Stimulated activated CD8-positive, alpha-beta memory T cell treated with anti-CD3 and anti-CD28 coated beads, Interleukin-15, amount 100 ng/mL, for 48 hours (primary cell): ENCODE results near the gene PSMD2.
"Not testable (repeated sequence)": the region's sequence is repeated elsewhere in the genome, so short reads cannot be mapped to it uniquely, and the experiment has no call there.

Source experiments
- DNase-seq, 2 donors: peaks; one replicate each; pipeline ENCODE4 v3.0.0-alpha.2; 2020; ENCODE audit warnings: low read depth in 2 of 2

Gene PSMD2

DNA sequence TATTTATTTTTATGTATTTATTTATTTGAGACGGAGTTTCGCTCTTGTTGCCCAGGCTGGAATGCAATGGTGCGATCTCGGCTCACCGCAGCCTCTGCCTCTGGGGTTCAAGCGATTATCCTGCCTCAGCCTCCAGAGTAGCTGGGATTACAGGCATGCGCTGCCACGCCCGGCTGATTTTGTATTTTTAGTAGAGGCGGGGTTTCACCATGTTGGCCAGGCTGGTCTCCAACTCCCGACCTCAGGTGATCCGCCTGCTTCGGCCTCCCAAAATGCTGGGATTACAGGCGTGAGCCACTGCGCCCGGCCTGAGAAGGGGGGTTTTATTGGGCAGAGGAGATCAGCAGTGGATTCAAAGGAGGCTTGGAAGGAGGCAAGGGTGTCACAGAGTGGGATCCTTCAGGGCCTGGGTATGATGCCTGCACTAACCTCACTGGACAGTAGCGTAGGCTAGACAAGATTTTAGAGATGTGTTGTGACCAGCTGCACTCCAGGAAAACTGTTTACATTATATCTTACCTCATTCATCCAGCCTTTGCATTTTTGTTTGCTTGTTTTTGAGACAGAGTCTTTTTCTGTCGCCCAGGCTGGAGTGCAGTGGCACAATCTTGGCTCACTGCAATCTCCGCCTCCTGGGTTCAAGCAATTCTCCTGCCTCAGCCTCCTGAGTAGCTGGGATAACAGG is 40.6 kb downstream of the PSMD2 start:
- not testable (repeated sequence) for DNase-seq

DNA sequence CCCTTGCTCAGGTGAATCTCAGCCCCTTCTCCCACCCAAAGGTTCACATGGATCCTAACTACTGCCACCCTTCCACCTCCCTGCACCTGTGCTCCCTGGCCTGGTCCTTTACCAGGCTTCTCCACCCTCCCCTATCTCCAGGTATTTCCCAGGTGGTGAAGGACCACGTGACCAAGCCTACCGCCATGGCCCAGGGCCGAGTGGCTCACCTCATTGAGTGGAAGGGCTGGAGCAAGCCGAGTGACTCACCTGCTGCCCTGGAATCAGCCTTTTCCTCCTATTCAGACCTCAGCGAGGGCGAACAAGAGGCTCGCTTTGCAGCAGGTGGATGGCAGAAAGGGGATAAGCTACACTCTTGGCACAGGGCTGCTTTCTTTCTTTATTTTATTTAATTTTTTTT is 42.9 kb downstream of the PSMD2 start:
- DNase-seq: no peak

DNA sequence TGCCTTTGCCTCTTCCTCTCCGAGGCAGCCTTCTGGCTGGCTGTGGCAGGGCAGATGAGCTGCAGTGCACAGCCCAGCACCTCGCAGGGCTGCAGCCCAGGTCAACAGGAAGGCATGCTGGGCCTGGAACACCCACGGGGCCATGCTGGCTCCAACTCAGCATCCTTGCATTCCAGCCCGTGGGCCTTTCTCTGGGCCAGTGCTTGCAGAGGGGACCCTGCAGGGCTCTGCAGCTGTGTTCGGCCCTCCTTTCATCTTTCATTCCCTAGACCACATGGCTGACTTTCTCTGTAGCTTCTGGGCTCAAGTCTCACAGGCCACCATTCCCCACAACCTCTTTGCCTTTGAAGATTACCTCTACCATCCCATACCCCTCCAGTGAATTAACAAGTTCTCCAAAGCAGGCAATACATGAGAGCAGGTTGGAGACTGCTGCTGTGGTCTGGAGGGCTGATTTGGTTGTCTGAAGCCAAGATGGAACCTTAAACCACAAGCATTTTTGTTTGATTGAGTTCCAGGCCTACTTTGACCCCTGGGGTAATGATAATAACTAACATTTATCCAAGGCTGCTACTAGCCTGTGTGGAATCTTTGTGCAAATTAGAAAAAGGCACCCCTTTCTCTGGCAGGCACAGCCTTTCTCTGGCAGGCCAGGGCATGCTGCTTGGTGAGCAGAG is 44.3 kb downstream of the PSMD2 start:
- no peak for DNase-seq

DNA sequence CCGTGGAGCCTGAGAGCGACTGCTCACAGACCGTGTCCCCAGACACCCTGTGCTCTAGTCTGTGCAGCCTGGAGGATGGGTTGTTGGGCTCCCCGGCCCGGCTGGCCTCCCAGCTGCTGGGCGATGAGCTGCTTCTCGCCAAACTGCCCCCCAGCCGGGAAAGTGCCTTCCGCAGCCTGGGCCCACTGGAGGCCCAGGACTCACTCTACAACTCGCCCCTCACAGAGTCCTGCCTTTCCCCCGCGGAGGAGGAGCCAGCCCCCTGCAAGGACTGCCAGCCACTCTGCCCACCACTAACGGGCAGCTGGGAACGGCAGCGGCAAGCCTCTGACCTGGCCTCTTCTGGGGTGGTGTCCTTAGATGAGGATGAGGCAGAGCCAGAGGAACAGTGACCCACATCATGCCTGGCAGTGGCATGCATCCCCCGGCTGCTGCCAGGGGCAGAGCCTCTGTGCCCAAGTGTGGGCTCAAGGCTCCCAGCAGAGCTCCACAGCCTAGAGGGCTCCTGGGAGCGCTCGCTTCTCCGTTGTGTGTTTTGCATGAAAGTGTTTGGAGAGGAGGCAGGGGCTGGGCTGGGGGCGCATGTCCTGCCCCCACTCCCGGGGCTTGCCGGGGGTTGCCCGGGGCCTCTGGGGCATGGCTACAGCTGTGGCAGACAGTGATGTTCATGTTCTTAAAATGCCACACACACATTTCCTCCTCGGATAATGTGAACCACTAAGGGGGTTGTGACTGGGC is 45.7 kb downstream of the PSMD2 start:
- DNase-seq: no peak

DNA sequence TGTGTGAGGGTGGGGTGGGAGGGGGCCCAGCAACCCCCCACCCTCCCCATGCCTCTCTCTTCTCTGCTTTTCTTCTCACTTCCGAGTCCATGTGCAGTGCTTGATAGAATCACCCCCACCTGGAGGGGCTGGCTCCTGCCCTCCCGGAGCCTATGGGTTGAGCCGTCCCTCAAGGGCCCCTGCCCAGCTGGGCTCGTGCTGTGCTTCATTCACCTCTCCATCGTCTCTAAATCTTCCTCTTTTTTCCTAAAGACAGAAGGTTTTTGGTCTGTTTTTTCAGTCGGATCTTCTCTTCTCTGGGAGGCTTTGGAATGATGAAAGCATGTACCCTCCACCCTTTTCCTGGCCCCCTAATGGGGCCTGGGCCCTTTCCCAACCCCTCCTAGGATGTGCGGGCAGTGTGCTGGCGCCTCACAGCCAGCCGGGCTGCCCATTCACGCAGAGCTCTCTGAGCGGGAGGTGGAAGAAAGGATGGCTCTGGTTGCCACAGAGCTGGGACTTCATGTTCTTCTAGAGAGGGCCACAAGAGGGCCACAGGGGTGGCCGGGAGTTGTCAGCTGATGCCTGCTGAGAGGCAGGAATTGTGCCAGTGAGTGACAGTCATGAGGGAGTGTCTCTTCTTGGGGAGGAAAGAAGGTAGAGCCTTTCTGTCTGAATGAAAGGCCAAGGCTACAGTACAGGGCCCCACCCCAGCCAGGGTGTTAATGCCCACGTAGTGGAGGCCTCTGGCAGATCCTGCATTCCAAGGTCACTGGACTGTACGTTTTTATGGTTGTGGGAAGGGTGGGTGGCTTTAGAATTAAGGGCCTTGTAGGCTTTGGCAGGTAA is 46.5 kb downstream of the PSMD2 start:
- no peak for DNase-seq

DNA sequence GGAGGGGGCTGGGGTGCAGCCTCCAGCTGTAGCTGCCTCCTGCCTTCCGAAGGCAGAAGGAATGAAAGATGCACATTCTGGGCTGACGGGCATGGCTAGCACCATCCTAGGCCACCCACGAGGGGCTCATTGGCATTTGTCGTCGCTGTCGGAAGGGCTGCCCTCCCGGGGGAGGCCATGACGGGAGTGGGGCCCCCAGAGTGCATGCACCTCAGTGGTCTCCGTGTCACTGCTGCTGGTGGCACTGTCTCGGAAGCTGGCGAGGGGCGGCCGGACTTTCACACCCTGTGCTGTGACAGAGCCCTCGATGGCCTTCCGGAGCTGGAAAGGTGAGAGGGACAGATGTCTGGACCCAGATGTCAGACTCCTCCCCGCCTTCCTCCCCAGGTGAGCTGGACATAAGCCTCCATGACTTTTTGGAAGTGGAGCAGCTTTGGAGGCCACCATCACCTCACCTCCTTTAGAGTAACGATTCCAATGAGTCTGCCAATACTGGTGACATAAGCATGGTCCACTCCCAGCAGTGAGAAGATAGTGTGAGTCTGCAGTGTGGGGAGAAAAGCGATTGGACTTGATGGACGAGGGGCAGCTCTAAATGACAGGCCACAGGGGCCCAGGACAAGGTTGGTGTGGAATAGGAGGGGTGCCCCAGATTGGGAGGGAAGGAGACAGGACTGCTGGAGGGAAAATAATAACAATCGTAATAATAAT is 47.6 kb downstream of the PSMD2 start:
- DNase-seq: no peak

DNA sequence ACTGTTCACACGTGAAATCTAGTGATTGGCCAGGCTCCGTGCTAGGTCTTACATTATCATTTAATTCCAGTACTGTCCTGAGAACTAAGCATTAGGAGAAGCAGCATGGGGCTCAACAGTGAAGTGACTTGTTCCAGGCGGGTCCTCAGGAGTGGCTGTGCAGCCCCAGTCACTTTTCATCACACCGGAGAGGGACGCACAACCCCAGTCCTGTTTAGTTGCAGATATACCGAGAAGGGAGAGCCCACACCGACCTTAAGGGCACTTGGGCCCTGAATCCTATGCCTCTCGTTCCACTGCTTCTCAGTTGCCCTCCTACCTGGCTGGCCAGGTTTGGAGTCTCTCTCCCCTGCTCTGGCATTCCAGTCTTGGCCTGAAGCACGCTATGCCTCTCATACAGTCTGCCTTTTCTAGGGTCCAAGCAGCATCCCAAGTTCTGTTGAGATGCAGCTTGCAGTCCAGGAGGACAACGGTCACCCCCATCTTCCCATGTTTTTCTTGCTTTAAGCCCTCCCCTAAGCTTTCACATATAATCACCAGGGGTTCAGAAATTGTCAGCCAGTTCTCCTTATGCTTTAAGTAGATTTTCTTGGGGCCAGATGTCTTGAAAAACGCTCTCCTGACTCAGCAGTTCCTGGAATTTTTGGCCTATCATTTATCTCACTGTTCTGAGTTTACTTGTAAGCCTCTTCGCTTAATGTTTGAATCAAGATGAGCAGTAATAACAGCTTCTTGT is 48.4 kb downstream of the PSMD2 start:
- no peak for DNase-seq

DNA sequence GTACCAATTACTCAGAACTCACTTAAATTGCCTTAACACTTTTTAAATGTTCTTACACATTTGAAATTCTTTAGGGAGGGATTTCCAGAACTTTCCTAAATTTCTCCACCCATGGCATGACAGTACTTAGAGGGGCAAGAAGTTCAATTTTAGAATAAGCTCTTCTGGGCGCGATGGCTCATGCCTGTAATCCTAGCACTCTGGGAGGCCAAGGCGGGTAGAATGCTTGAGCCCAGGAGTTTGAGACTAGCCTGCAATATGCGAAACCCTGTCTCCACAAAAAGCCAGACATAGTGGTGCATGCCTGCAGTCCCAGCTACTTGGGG is 49.0 kb downstream of the PSMD2 start:
- no peak for DNase-seq

DNA sequence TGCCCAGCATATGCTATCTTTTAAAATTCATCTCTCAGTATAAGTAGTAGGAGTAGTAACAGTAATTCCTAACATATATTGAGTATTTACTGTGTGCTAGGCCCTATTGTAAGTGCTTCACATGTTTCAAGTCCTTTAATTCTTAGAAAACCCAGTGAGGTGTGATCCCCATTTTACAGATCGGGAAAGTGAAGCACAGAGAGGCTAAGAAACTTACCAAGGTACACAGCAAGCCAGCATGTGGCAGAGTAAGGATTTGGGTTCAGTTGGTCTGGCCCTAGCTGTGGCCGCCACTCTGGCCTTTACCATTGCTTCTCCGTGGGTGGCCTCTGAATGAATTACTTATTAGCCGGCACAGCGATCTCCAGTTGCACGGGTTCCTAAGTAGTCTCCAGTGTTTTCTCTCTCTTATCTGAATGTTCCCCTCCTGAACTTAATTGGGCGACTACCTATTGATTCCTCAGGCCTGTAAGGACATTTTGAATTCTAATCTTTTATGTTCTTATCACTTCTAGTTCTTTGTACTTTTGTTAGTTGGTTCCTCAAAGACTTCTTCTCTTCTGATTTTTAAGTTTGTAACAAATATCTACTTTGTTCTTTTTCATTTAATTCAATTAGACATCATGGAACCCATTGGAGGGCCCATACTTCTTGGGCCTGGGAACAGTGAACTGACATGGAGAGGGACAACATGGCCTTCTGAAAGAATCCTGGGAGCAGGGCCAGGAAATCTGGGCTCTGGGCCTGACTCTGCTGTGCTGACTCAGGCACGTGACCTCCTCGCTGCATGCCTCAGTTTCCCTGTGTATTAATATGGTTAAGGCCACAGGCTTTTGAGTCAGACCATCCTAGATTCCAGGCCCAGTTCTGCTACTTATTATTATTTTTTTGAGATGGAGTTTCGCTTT is 50.8 kb downstream of the PSMD2 start:
- DNase-seq: no peak

DNA sequence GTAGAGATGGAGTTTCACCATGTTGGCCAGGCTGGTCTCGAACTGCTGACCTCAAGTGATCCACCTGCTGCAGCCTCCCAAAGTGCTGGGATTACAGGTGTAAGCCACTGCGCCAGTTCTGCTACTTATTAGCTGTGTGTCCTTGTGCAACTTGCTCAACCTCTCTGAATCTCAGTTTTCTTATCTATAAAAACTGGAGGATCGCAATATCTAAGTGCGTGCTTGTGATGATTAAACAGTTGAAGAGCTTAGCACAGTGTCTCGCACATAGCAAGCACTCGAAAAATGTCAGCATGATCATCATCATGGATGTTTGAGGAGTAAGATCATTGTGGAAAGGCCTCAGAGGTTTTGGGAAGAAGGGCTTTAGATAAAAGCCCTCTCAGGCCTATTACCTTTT is 51.6 kb downstream of the PSMD2 start:
- DNase-seq: no peak

DNA sequence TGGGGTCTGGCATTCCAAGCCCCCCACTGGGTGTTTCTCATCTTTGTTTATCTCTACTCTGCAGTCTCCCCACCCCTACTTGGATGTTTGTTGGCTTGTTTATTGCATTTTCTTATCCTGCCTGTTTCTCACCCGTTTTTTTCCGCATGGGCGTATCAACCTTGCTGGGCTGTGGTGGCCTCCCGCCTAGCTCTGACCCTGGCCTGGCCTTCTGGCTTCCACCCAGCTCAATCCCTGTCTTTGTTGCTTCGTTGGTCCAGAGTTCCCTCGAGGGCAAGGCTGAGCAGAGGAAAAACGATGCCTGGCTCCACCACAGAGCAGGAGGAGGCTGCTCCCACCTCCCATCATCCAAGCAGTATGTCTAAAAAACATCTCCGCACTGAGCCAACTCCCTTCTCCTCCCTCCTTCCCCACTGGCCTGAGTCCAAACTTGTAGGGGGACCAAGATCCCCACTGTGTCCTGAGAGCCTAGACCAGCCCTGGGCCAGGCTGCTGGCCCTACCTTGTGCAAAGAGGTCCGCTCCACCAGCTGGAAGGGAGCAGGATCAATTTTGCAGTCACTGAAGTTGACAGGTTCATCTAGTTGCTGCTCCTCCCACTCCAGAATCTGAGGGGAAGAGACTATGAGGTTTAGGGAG is 52.6 kb downstream of the PSMD2 start:
- no peak for DNase-seq

DNA sequence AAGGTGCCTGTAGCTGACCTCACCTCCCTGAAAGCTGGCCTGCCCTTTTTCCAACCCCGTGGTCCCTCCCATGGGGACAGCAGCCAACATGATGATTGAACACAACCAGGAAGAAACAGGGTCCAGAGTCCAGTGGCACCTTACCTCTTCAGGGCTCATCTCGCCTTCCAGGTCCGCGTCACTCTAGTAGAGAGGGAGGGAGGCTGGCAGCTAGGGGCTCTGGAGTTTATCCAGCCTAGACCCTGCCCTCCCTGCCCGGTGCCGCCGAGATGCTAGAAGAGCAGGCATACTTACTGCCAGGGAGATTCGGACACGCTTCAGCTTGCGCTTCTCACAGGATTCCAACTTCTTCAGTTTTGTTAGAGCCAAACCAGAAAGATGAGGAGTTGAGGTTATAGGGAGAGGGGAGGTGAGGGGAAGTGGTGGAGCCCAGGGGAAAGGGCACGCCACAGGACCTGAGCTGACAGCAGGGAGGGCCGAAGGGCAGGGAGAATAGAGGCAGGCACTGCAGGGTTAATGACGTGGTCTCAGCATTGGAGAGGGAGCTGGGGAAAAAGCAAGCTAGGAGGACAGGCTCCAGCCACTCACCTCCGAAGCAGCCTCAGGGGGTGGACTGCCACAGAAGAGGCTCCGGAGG is 53.2 kb downstream of the PSMD2 start:
- DNase-seq: no peak

DNA sequence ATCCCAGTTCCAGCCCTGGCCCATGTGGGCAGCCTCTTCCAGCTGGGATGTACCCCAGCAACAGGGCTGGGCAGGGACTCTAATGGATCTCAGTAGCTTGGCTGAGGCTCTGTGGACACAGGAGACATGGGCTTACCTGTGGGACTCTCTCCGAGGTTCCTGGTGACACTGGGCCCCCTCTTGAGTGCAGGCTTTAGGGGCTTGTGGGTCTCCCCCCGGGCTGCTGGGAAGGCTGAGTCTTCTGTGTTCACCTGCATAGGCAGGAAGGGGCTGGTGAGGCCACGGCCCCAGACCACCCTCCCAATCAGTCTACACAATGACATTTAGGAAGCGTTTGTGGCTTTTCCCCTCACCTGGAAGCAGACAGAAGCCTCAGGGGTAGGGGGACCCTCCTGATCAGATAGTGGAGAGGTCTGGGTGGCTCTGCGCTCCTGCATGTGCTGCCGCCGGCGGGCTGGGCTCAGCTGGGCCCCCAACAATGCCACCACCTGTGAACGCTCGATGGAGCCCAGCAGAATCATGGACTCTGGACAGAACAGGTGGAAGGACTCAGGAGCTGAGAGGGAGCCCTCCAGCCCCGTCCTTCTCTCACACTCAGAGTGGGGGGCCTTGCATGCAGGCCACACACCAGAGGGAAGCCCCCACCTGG is 54.0 kb downstream of the PSMD2 start:
- no peak for DNase-seq

DNA sequence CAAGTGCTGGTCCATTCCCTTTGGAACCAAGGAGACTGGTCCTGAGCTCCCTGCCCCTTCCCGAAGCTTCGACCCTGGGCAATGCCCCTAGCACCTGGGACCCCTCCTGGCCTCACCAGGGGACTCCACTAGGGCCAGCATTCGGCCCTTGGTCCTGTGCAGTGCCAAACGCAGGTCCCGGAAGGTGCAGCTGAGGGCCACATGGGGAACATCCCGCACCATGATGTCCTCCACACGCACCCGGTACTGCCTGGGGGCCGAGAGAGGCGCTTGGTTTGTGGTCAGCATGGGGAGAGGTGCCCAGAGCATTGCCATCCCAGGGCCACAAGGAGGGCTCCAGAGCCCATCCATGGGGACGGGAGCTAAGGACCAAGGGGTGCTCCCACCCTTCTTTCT is 54.5 kb downstream of the PSMD2 start:
- no peak for DNase-seq

DNA sequence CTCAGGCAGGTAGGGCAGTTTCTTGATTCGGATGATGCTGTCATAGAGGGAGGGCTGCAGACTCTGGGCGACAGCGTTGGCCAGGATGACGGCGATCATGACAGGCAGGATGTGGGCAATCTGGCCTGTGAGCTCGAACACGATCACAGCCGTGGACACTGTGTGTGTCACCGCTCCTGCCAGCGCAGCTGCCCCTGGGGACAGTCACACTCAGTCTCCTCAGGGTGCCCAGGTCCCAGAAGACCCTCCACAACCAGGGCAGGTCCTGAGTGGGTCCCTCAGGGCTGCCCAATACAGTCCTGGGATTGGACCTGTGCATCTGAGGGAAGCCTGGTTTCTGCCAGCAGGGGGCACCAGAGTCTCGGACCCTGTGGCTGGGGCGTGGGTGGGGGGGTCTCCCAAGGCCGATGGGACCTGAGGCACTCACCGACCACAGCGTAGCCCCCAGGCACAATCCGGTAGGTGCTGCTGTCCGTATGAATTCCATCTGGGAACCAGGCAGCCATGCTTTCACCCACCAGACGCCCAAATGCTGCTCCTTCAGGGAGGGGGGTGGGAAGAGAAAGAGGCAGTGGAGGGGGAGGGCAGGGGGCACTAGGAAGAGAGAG is 55.2 kb downstream of the PSMD2 start:
- DNase-seq: peak; percentile 23 to 39

DNA sequence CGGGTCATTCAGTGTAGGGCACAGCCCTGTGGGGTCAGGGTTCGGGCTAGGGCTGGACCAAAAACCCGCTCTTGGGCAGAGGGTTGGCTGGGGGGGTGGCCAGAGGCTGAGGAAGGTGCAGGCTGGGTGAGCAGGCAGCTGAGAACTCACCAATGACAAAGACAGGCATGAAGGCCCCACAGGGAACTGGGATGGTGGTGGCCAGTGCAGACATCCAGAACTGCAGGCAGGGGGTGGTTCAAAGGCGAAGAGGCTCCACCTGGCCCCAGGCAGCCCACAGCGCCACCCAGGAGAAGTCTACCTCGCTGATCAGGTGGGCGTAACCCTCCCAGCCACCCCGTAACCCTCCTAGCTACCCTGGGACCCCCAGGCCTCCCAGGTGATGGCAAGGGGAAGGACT is 55.7 kb downstream of the PSMD2 start:
- DNase-seq: no peak

DNA sequence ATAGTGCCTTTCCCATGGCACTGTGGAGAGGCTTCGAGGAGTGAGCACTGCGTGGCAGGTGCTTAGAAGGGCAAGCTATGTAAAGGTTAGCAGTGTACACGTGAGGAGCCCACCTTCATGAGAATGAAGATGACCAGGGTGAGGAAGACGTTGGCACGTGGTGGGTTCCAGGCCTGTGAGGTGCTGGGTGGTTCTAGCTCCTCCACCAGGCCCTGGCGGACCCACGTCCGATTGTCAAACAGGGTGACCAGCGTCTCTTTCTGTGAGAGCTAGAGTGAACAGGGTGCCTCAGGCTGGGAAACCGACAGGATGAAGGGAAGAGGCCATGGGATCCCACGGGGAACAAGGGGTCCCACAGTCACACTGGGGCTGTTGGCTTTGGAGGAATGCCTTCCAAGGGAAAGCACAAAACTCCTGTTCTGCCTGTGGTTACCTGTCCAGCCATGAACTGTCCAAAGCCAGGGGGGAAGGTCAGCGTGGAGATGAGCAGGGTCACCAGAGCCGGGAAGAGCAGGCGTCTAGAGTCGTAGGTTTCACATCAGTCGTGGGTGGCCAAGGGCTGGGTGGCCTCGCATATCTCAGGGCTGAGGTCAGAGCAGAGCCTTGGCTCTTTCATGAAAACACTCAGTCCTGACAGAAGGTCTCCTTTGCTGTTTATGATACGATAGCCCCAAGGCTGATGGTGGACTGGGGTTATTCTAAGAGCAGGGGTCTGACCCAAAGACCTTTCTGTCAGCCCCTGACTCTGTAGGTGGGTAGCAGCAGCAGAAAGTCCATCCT is 56.4 kb downstream of the PSMD2 start:
- no peak for DNase-seq
